ENCODE data around the gene GPT2. TPM values are rescaled to one million over a fixed set of nuclear protein-coding genes. Genes with fewer than 3 reads are reported as not detected.
A peak's percentile ranks its signal among the peaks of the same experiment; 100 is the strongest.

GPT2 gene
- total RNA-seq, 3 donors from 2014 or later = 9.2 to 20.8 (median 10.5) TPM

- Histone ChIP-seq H3K4me3 (no peak overlapping the region), H3K9me3 (no peaks in the 10 kb centered on the region), H3K36me3 (ENCODE audit: low read depth) (no peaks in the 10 kb centered on the region), H3K4me1 (ENCODE audit: low read depth) (no peaks in the 10 kb centered on the region)
- DNase-seq (no peak), ATAC-seq (no peak)
- intact Hi-C loops (cut with DNase I, micrococcal nuclease) = no loop called here
- no peak for TF ChIP-seq CTCF (IDR thresholded peaks at IDR 0.05)
These were observed 65.2 kb downstream of the GPT2 start for GRCh38 chr16:46949241-46949892.

GRCh38 chr16:46950009-46950408 is 65.8 kb downstream of the GPT2 start:
- no peak for ATAC-seq

GRCh38 chr16:46954562-46954961 is 70.4 kb downstream of the GPT2 start:
- Histone ChIP-seq H3K4me3 (no peak overlapping the region), H3K9me3 (no peaks in the 10 kb centered on the region), H3K4me1 (ENCODE audit: low read depth) (no peaks in the 10 kb centered on the region), H3K36me3 (ENCODE audit: low read depth) (peaks cover 4% of the 10 kb centered on the region)
- intact Hi-C loops (cut with DNase I, micrococcal nuclease) = no loop called here
- no peak for TF ChIP-seq CTCF (IDR thresholded peaks at IDR 0.05)
- DNase-seq (no peak), ATAC-seq (peak; percentile 57)

More at GRCh38 chr16:46950009-46950408, 65.8 kb downstream of the GPT2 start:
- H3K36me3 ChIP-seq (ENCODE audit: low read depth) = no peaks in the 10 kb centered on the region
- TF ChIP-seq CTCF (IDR thresholded peaks at IDR 0.05) = no peak
- H3K4me1 ChIP-seq (ENCODE audit: low read depth) = no peaks in the 10 kb centered on the region
- no peak overlapping the region for H3K4me3 ChIP-seq
- intact Hi-C loops (cut with DNase I, micrococcal nuclease) = no loop called here
- no peak for DNase-seq
- H3K9me3 ChIP-seq = no peaks in the 10 kb centered on the region

GRCh38 chr16:46961373-46962353 is 77.5 kb downstream of the GPT2 start:
- peaks cover 16% of the 10 kb centered on the region for H3K36me3 ChIP-seq (ENCODE audit: low read depth)
- no peaks in the 10 kb centered on the region for H3K9me3 ChIP-seq
- intact Hi-C loops (cut with DNase I, micrococcal nuclease) = no loop called here
- peak; percentile 34 for ATAC-seq
- H3K4me1 ChIP-seq (ENCODE audit: low read depth) = no peaks in the 10 kb centered on the region
- no peak for DNase-seq
- TF ChIP-seq CTCF (IDR thresholded peaks at IDR 0.05) = no peak
- no peak overlapping the region for H3K4me3 ChIP-seq

- DNase-seq (no peak), ATAC-seq (no peak)
- no peak for TF ChIP-seq CTCF (IDR thresholded peaks at IDR 0.05)
- intact Hi-C loops (cut with DNase I, micrococcal nuclease) = no loop called here
- H3K4me3 ChIP-seq = no peak overlapping the region
- H3K36me3 ChIP-seq (ENCODE audit: low read depth) = peaks cover 24% of the 10 kb centered on the region
- no peaks in the 10 kb centered on the region for H3K9me3 ChIP-seq
- no peaks in the 10 kb centered on the region for H3K4me1 ChIP-seq (ENCODE audit: low read depth)
These were observed 78.5 kb downstream of the GPT2 start for GRCh38 chr16:46962629-46963028.
